ENCODE results near the gene ZNF583. TPM values are rescaled to one million over a fixed set of nuclear protein-coding genes. Genes with fewer than 3 reads are reported as not detected.

The ZNF583 gene
- total RNA-seq, 2 experiments from 2014 or later: 1.6 to 1.9 TPM

DNA sequence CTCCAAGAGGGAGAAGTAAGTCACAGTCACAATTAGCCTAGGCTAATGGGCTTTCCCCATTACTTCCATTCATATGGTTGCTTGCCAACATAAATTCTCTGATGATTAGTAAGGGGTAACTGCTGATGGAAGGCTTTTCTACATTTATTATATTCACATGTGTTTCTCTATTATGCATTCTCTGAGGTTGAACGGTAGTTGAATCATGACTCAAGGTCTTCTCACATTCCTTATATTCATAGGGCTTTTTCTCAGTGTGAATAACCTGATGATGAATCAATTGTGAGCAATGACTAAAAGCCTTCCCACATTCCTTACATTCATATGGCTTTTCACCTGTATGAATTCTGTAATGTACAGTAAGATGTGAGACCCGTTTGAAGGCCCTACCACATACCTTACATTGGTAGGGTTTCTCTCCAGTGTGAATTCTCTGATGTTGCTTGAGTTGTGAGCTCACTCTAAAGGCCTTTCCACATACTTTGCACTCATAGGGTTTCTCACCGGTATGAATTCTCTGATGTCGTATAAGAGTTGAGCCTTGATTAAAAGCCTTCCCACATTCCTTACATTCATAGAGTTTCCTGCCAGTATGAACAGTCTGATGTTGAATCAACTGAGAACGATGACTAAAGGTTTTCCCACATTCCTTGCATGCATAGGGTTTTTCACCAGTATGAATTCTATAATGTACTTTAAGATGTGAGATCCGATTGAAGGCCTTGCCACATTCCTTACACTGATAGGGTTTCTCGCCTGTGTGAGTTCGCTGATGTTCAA is 20.1 kb upstream of the ZNF583 start:
- Mint-ChIP-seq H3K4me1 (ENCODE audit: low read depth) (peaks cover 5% of the 10 kb centered on the region), H3K36me3 (ENCODE audit: low read depth) (peaks cover 77% of the 10 kb centered on the region), H3K27me3 (no peaks in the 10 kb centered on the region), H3K27ac (no peak overlapping the region), H3K4me3 (no peak overlapping the region), H3K9me3 (peaks cover 60% of the 10 kb centered on the region)
- ChIA-PET POLR2A (no interaction called here), CTCF (no interaction called here)
- TF ChIP-seq, protein P1, sequence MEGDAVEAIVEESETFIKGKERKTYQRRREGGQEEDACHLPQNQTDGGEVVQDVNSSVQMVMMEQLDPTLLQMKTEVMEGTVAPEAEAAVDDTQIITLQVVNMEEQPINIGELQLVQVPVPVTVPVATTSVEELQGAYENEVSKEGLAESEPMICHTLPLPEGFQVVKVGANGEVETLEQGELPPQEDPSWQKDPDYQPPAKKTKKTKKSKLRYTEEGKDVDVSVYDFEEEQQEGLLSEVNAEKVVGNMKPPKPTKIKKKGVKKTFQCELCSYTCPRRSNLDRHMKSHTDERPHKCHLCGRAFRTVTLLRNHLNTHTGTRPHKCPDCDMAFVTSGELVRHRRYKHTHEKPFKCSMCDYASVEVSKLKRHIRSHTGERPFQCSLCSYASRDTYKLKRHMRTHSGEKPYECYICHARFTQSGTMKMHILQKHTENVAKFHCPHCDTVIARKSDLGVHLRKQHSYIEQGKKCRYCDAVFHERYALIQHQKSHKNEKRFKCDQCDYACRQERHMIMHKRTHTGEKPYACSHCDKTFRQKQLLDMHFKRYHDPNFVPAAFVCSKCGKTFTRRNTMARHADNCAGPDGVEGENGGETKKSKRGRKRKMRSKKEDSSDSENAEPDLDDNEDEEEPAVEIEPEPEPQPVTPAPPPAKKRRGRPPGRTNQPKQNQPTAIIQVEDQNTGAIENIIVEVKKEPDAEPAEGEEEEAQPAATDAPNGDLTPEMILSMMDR (IDR thresholded peaks at IDR 0.05): no peak
- intact Hi-C loops (cut with micrococcal nuclease): no loop called here
- ATAC-seq: no peak
- DNase-seq: no peak

DNA sequence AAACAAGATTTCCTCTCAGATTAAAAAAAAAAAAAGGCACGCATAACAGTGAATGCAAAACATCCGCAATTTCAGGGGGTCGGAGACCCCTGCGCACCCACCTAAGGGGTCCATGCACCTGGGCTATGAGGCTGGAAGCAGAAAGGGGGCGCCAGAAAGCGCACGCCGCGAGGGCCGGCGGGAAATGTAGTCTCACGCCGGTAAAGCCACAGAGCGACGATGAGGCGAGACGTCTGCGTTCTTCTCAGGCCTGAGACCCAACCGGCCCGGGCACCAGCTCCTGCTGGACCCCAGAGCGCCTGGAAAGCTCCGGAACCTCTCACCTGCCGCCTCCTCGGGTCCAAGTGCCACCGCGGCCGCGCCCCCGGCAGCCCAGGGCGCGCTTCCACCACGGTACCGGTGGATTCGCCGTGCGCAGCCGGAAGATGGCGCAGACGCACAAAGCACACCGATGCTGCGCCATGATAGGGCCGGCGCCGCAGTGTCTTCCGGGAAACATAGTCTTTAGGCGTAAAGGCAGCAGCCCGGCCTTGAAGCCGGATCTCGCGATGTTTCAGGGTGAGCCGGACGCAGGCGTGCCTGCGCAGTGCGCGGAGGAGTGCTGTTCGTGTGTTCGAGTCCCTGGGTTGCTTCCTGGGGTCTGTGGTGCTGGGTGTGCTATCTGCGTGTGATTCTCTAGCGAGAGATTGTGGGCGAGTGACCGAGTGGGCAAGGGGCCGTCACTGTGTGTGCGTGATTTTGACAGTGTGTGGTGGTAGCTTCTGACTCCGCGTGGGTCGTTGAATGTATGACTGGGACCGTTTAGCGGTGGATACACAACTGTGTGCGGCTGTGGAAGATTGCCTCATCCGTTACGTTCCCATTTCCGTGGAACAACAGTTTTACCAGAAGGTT is 10.8 kb upstream of the ZNF583 start, which contains the start of gene ZNF582:
Gene ZNF582 (minus strand): TSS at position 416 of the 894 bp plus-strand sequence. CDS start 1,782 bp downstream, outside the sequence.
- TF ChIP-seq, protein P1 (IDR thresholded peaks at IDR 0.05): peak; percentile 81
- ChIA-PET POLR2A (interaction anchor here (0.8 to 2.5 kb wide), 3 partner anchors 9 to 1653 kb away, joined by 3 to 9 read pairs (median 4); partner anchors contain the start of gene ZNF583), CTCF (interaction anchor here (1.0 to 1.3 kb wide), 2 partner anchors 11 to 24 kb away, joined by 4 to 5 read pairs; partner anchors contain the start of gene ZNF583)
- intact Hi-C loops (cut with micrococcal nuclease): loop anchor here (10.0 kb wide), 1 partner anchor 151 kb away; no protein-coding TSS in a partner anchor
- ATAC-seq (peak; percentile 99), DNase-seq (peak; percentile 97)
- Mint-ChIP-seq H3K9me3 (peaks cover 50% of the 10 kb centered on the region), H3K27me3 (no peaks in the 10 kb centered on the region), H3K36me3 (ENCODE audit: low read depth) (peaks cover 72% of the 10 kb centered on the region), H3K4me1 (ENCODE audit: low read depth) (peaks cover 15% of the 10 kb centered on the region), H3K4me3 (peak within 1 kb of the TSS; percentile 90), H3K27ac (peak within 1 kb of the TSS; percentile 96)

DNA sequence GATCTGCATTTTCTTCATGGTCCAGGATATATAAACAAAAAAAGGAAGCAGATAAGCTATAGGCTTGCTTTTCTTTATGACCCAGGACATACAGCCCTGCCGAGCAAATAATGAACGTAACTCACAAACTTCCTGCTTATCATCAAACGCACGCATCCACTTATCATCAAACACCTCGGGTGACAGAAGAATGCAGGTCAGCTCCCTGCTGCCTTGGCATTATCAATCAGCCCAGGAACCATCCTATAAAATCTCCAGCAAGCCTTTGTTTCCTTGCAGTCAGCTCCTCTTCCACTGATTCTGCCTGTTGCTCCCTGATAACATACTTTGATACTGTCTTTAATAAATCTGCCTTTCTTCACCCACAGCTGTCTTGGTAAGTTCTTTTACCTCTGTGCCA is 5.3 kb upstream of the ZNF583 start:
- ChIA-PET CTCF (no interaction called here), POLR2A (interaction anchor here (1.2 kb wide), 1 partner anchor 142 kb away, joined by 3 read pairs; no protein-coding TSS in a partner anchor)
- H3K27ac Mint-ChIP-seq: no peak overlapping the region
- no peaks in the 10 kb centered on the region for H3K27me3 Mint-ChIP-seq
- H3K4me1 Mint-ChIP-seq (ENCODE audit: low read depth): peaks cover 17% of the 10 kb centered on the region
- no peak for DNase-seq
- H3K36me3 Mint-ChIP-seq (ENCODE audit: low read depth): peaks cover 77% of the 10 kb centered on the region
- ATAC-seq: no peak
- peaks cover 62% of the 10 kb centered on the region for H3K9me3 Mint-ChIP-seq
- TF ChIP-seq, protein P1 (IDR thresholded peaks at IDR 0.05): no peak
- intact Hi-C loops (cut with micrococcal nuclease): loop anchor here (10.0 kb wide), 1 partner anchor 146 kb away; no protein-coding TSS in a partner anchor
- H3K4me3 Mint-ChIP-seq: no peak overlapping the region

DNA sequence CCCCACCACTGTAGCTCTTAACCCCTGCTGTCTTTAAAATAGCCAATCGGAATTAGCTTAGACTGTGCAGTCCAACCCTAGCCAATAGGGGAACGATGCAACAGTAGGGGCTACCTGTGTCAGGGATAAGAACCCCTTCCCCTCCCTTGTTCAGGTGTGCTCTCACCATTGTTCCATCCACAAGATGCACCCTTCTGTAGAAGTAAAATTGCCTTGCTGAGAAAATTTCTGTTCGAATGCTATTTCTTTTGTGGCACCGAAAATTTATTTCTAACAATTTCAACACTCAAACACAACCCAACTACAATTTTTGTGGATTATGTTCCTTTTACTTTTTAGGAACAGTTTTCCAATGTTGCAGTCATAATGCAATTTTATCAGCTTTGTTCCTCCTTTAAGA is 3.6 kb upstream of the ZNF583 start:
- no peak for DNase-seq
- Mint-ChIP-seq H3K4me3 (no peak overlapping the region), H3K27me3 (no peaks in the 10 kb centered on the region), H3K9me3 (peaks cover 56% of the 10 kb centered on the region), H3K4me1 (ENCODE audit: low read depth) (peaks cover 23% of the 10 kb centered on the region), H3K27ac (no peak overlapping the region), H3K36me3 (ENCODE audit: low read depth) (peaks cover 73% of the 10 kb centered on the region)
- CTCF ChIA-PET: interaction anchor here (1.4 kb wide), 1 partner anchor 32 kb away, joined by 5 read pairs; no protein-coding TSS in a partner anchor
- POLR2A ChIA-PET: interaction anchor here (1.3 to 1.5 kb wide), 2 partner anchors 18 to 29 kb away, joined by 4 to 5 read pairs; no protein-coding TSS in a partner anchor
- TF ChIP-seq, protein P1 (IDR thresholded peaks at IDR 0.05): no peak
- intact Hi-C loops (cut with micrococcal nuclease): no loop called here
- no peak for ATAC-seq

Measured in activated CD8-positive, alpha-beta T cell treated with anti-CD3 and anti-CD28 coated beads for 36 hours (primary cell).